Sigmoid colon (tissue), 4 donors: ENCODE data around the gene AQP6.

ENCODE experiments used
- EP300 ChIP-seq, 4 donors: sonication (generic); formaldehyde crosslinking; IDR thresholded peaks; one replicate each; pipeline ENCODE4 v1.6.1; 2017; ENCODE audit warnings: antibody characterized with exemption in 4 of 4
- POLR2A ChIP-seq, 2 donors: fragments of 450-650 bp; IDR thresholded peaks; one replicate each; pipeline ENCODE4 v1.6.1; 2016; ENCODE audit warnings: antibody characterized with exemption in 2 of 2, mild to moderate bottlenecking in 2 of 2, moderate library complexity in 2 of 2
- TF ChIP-seq, protein P1 (sequence below), 4 experiments: fragments of 450-650 bp in 3 of 4; fragments of 200-600 bp in 1 of 4; IDR thresholded peaks; one replicate each; pipeline ENCODE4 v1.5.1; 2016 to 2019; ENCODE audit warnings: antibody characterized with exemption in 4 of 4, mild to moderate bottlenecking in 3 of 4, moderate library complexity in 2 of 4

DNA sequence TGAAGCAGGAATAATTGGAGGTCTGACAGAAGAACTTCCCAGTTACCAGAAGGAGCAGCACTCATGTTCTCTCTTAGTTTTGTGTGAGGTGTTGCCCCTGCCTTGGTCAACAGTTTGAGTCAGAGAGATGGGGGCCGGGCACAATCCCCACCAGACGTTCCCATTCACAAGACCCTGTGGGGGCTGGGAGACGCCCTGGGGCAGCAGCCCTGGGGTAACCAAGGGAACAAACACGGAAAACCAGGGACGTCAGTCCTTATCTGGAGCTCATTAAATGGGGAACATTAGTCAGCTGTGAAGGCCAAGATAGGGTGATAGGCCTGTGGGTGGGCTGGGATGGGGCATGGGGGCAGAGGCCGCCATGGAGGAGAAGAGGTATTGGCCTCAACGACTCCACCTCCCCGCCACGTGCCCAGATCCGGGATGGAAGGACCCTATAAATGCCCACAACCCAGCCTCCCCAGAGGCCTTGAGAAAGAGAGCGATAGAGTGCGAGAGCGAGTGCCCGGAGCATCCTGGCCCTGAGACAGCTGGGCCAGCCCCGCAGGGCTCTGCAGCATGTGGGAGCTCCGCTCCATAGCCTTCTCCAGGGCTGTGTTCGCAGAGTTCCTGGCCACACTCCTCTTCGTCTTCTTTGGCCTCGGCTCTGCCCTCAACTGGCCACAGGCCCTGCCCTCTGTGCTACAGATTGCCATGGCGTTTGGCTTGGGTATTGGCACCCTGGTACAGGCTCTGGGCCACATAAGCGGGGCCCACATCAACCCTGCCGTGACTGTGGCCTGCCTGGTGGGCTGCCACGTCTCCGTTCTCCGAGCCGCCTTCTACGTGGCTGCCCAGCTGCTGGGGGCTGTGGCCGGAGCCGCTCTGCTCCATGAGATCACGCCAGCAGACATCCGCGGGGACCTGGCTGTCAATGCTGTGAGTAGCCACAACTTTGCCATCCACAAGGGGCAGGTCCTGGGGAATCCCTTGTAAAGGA, 22.2 kb upstream of the AQP6 start, which contains the start of gene AQP2:
- TF ChIP-seq POLR2A (IDR thresholded peaks at IDR 0.05) (no peak), EP300 (IDR thresholded peaks at IDR 0.05) (no peak)
- TF ChIP-seq, protein P1, sequence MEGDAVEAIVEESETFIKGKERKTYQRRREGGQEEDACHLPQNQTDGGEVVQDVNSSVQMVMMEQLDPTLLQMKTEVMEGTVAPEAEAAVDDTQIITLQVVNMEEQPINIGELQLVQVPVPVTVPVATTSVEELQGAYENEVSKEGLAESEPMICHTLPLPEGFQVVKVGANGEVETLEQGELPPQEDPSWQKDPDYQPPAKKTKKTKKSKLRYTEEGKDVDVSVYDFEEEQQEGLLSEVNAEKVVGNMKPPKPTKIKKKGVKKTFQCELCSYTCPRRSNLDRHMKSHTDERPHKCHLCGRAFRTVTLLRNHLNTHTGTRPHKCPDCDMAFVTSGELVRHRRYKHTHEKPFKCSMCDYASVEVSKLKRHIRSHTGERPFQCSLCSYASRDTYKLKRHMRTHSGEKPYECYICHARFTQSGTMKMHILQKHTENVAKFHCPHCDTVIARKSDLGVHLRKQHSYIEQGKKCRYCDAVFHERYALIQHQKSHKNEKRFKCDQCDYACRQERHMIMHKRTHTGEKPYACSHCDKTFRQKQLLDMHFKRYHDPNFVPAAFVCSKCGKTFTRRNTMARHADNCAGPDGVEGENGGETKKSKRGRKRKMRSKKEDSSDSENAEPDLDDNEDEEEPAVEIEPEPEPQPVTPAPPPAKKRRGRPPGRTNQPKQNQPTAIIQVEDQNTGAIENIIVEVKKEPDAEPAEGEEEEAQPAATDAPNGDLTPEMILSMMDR (IDR thresholded peaks at IDR 0.05): no peak
